GM12874 (cell line): ENCODE results near the gene HIPK3.

ENCODE experiments used
- TF ChIP-seq, protein P1 (sequence below): IDR thresholded peaks from 2 replicates; pipeline ENCODE4 v1.5.1; 2011; ENCODE audit warnings: low read depth, mild to moderate bottlenecking, control low read depth, low read length, moderate library complexity; ENCODE audit not compliant: insufficient read depth

Gene HIPK3

GRCh38 chr11:33373636-33374035 is 116.5 kb downstream of the HIPK3 start:
- TF ChIP-seq, protein P1, sequence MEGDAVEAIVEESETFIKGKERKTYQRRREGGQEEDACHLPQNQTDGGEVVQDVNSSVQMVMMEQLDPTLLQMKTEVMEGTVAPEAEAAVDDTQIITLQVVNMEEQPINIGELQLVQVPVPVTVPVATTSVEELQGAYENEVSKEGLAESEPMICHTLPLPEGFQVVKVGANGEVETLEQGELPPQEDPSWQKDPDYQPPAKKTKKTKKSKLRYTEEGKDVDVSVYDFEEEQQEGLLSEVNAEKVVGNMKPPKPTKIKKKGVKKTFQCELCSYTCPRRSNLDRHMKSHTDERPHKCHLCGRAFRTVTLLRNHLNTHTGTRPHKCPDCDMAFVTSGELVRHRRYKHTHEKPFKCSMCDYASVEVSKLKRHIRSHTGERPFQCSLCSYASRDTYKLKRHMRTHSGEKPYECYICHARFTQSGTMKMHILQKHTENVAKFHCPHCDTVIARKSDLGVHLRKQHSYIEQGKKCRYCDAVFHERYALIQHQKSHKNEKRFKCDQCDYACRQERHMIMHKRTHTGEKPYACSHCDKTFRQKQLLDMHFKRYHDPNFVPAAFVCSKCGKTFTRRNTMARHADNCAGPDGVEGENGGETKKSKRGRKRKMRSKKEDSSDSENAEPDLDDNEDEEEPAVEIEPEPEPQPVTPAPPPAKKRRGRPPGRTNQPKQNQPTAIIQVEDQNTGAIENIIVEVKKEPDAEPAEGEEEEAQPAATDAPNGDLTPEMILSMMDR: no peak

- TF ChIP-seq, protein P1: no peak
Observed at GRCh38 chr11:33375236-33375635, 118.1 kb downstream of the HIPK3 start.

DNA sequence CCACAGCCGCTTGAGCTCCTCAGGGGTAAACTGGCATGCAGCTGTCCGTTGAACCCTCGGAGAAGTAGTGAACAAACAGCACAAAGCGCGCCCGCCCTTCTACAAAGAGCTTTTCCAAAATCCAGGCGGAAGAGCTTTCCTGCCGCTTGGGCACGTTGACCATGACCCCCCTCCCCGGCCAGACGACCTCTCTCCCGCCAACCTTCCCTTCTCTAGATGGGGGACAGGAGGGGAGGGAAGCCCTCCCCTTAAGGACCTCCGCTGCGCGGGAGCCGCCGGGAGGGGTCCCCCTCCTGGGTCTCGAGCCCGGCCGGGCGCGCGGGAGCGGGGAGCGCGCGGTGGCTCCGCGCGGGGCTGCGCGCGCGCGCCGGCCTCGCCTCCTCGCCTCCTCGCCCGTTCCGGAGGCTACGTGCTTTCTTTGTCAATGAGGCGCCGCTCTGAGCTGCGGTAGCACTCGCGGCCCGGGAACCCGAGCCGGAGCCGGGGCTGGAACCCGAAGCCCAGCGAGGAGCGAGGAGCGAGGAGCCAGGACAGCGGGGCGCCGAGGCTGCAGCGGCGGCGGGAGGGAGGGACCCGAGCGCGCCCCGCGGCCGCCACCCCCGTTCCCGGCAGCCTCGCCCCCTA is 118.6 kb downstream of the HIPK3 start, which contains the start of gene KIAA1549L:
Gene KIAA1549L (plus strand): TSS at position 421 of the 624 bp plus-strand sequence.
- TF ChIP-seq, protein P1: no peak

DNA sequence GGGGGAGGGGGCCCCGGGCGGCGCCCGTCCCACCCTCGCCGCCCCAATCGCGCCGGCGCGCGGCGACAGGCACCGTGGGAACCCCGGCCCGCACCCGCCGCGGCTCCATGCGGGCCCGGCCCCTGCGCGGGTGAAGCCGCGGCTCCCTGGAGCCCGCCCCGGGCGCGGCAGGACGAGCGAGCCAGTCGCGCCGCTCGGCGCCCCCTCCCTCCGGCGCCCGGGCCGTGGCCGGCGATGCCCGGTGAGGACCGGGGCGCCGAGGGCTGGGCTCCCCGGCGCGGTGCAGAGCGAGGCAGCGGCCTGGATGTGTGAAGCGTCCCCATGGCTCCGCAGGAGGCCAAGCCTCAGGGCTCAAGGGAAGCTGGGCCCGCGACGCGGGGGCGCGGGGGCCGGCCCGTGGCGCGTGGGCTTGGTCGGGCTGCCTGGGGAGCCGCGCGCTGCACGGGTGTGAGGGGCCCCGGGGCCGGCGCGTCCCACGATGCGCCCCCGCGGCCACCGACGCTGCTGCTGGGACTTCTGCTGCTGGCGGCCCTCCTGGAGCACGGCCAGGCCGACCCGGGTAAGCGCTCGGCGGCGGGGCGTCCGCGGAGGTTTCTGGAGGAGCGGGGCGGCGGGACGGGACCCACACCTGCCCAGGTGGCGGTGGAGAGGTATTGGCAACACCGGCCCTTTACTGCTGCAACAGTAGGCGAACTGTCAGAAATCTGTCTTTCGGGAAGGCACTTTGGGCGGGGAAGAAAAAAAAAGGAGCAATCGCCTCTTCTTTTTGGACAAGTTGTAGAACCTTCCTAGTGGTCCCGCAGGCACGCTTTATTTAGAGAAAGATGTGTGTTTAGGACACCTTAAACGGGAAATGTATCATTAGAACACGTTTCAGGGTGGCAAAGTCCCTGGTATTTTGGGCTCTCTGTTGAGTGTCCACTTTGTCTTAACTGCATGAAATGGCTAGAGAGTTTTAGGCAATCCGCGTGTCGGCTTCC is 119.4 kb downstream of the HIPK3 start:
- TF ChIP-seq, protein P1: no peak

DNA sequence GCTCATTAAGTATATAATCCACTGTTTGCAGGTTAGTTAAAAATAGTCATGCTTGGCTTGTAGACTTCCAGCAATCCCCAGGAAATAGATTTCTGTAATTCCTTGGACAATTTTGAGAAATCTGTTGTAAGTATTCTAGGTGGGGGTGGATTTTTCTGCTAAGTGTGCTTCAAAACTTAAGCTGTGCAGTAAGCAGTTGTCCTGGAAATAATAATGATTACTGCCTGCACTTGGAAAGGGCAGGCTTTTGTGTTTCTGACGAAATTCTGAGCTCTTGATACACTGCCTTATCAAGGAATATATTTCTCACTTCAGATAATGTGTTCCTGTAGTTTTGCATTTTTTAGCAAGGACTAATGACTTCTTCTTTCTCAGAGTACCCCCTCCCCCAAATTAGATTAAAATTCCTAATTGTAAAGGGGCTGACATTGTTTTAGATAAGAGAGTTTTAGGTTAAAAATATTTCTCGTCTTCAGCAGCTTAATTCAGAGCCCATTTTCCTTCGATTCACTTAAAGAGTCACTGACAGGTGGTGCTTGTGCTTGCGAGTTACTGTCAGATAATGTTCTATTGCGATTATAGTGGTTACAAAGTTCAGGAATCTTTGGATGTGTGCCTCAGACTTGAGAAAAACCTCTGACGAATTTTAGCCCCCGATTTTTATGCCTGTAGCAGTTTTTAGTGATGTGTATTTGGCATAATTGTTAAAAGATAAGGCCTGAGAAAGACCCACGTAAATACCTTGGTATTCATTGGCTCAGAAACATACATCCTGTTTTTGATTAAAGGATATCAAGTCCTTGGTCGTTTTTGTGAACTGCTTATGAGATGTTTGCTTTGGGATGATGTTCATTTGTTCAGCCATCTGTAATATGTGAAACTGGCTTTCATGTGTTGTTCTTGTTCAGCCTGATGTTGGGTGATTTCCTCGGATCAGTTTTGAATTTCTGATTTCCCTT is 120.5 kb downstream of the HIPK3 start:
- TF ChIP-seq, protein P1: no peak

DNA sequence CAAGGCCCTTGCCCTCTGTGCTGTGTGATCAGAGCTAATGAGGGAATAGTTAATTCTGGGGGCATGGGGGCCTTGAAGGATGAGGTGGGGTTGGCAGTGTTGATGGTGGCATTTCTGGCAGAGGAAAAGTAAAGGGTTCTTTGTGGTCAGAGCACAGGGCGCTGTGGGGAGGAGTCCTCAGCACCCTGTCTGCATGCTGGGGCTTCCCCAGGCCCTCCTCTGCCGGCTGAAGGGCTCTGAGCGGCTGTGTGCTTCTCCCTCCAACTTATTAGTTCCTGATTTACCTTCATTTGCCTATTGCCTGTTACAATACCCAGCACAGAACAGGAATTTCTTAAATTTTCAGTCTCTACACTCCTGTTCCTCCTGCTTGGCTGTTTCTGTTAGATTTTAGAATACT is 122.8 kb downstream of the HIPK3 start:
- TF ChIP-seq, protein P1: no peak
